Melanocyte of skin (primary cell): ENCODE measurements around the gene CALHM6. TPM values are rescaled to one million over a fixed set of nuclear protein-coding genes. Genes with fewer than 3 reads are reported as not detected.

Experiments used
- total RNA-seq, 2 donors: library from RNA; depleted of rRNA; stranded (reverse); fragments of >200 nt; gene quantifications; 2 replicates each; pipeline ENCODE4 v1.2.3, GENCODE V29; 2012

The CALHM6 gene
- under 1 TPM; 0.34 to 1.00 TPM for total RNA-seq

GRCh38 chr6:116461331-116461931 is at the start of gene CALHM6:
TSS of gene CALHM6 (plus strand) at chr6:116461375. CDS start at chr6:116461930, 555 bp downstream.

GRCh38 chr6:116511424-116512110 is 50.4 kb downstream of the CALHM6 start, which contains the start of gene CALHM5:
TSS of gene CALHM5 (plus strand) at chr6:116511639. CDS start at chr6:116511697, 58 bp downstream.

Other genes with a start within 250 kb of the CALHM6 start
- 10 to 100 TPM in 1 of 2 donors, 1 to 10 TPM in 1; 9.7 to 11.4 TPM for gene TSPYL4, start 207.3 kb upstream of the CALHM6 start, total RNA-seq
- 10 to 100 TPM; 49.6 to 61.6 TPM for gene TSPYL1, start 181.4 kb upstream of the CALHM6 start, total RNA-seq
- gene DSE, start 90.4 kb upstream of the CALHM6 start, total RNA-seq = 10 to 100 TPM in 1 of 2 donors, 1 to 10 TPM in 1; 8.7 to 11.7 TPM
- gene CALHM5, start 50.3 kb downstream of the CALHM6 start, total RNA-seq = under 1 TPM; 0.34 to 0.67 TPM
- gene TRAPPC3L, start 84.3 kb downstream of the CALHM6 start, total RNA-seq = under 1 TPM in 1 of 2 donors, not detected in 1; under 0.01 TPM
- gene CALHM4, start 92.4 kb downstream of the CALHM6 start, total RNA-seq = under 1 TPM in 1 of 2 donors, not detected in 1; under 0.01 TPM
- 10 to 100 TPM; 26.5 to 31.6 TPM for gene RWDD1, start 110.1 kb downstream of the CALHM6 start, total RNA-seq
- gene RSPH4A, start 155.1 kb downstream of the CALHM6 start, total RNA-seq = under 1 TPM; under 0.01 to 0.34 TPM
- 10 to 100 TPM; 11.7 to 15.7 TPM for gene ZUP1, start 207.4 kb downstream of the CALHM6 start, total RNA-seq
- gene KPNA5, start 219.8 kb downstream of the CALHM6 start, total RNA-seq = 1 to 10 TPM; 4.3 to 6.9 TPM